GM23248 (cell line): ENCODE results near the gene OR2G6.
"Not testable (repeated sequence)": the region's sequence is repeated elsewhere in the genome, so short reads cannot be mapped to it uniquely, and the experiment has no call there.

Source experiments
- EZH2 ChIP-seq: fragments of 200-600 bp; sonication (generic); IDR thresholded peaks from 2 replicates; pipeline ENCODE4 v1.6.1; 2018; ENCODE audit warnings: antibody characterized with exemption, mild to moderate bottlenecking; ENCODE audit not compliant: insufficient read depth, poor library complexity, severe bottlenecking
- EZH2phosphoT487 ChIP-seq: fragments of 200-600 bp; sonication (generic); IDR thresholded peaks from 2 replicates; pipeline ENCODE4 v1.6.1; 2018; ENCODE audit warnings: antibody characterized with exemption, moderate library complexity, mild to moderate bottlenecking, low read depth; ENCODE audit not compliant: insufficient read depth

GRCh38 chr1:248570811-248571210 is 62.9 kb downstream of the OR2G6 start:
- TF ChIP-seq EZH2, EZH2phosphoT487: not testable (repeated sequence)
